ENCODE data around the gene CDH13.

Gene CDH13

DNA sequence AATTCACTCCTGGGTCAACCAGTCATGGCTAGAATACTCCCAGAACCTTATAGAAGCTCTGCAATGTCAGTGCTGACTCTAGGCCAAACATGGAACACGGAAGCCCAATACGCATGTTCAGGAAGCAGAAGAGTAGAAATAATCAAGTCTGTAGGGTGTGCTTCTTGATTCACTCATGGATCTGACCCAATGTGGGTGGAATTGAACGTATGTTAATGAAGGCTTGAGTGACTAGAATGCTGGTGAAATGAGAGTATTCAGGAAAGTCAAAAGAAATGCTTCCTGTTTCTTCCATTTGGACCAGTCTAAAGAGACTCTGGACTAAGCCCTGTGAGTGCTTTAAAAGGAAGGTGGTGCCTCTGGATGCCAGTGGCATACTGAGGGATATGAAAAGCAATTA, 395.0 kb downstream of the CDH13 start:
- H3K4me3 ChIP-seq (replicated peaks; ENCODE audit: low read depth, low read length) = no peak overlapping the region
- TF ChIP-seq, protein P1, sequence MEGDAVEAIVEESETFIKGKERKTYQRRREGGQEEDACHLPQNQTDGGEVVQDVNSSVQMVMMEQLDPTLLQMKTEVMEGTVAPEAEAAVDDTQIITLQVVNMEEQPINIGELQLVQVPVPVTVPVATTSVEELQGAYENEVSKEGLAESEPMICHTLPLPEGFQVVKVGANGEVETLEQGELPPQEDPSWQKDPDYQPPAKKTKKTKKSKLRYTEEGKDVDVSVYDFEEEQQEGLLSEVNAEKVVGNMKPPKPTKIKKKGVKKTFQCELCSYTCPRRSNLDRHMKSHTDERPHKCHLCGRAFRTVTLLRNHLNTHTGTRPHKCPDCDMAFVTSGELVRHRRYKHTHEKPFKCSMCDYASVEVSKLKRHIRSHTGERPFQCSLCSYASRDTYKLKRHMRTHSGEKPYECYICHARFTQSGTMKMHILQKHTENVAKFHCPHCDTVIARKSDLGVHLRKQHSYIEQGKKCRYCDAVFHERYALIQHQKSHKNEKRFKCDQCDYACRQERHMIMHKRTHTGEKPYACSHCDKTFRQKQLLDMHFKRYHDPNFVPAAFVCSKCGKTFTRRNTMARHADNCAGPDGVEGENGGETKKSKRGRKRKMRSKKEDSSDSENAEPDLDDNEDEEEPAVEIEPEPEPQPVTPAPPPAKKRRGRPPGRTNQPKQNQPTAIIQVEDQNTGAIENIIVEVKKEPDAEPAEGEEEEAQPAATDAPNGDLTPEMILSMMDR (IDR thresholded peaks at IDR 0.05; ENCODE audit: low read length, missing control alignments) = no peak
- DNase-seq (ENCODE audit: low read depth) = no peak

DNA sequence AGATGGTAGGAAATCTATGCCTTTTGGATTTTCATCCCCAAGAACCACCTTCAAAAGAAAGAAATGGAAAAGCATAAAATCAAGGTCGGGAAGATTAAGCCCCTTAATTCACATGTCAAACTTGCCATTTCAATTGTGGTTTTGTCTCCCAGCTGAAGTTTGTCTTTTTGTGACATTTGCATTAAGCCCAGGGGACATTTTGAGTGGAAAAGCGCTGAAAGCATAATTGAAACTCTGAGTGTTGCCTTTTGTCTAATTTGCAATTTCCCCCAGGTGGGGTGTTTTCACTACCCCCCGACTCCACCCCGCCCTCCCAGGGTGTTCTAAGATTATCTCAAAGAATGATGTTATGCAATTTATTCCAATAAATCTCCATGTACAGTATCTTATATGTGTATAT, 396.2 kb downstream of the CDH13 start:
- TF ChIP-seq, protein P1 (IDR thresholded peaks at IDR 0.05; ENCODE audit: low read length, missing control alignments) = no peak
- no peak overlapping the region for H3K4me3 ChIP-seq (replicated peaks; ENCODE audit: low read depth, low read length)
- DNase-seq (ENCODE audit: low read depth) = no peak

DNA sequence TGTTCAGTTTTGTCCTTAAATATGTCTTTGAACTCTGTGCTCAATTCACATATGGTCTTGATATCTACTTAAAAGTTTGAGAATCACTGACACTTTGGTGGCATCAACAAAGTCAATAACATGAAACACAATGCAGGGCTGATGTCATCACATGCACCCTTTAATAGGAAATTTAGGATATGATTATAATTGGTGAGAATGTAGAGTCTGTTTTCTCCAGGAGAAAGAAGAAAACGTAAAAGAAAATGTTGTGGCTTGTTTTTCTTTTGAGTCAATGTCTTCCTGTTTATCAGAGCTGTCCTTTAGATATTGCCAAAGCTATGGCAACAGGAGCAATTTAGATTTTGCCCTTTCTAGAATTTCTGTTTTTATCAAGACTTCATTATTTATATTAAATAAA, 396.9 kb downstream of the CDH13 start:
- DNase-seq (ENCODE audit: low read depth) = peak; percentile 29
- H3K4me3 ChIP-seq (replicated peaks; ENCODE audit: low read depth, low read length) = no peak overlapping the region
- TF ChIP-seq, protein P1 (IDR thresholded peaks at IDR 0.05; ENCODE audit: low read length, missing control alignments) = no peak

DNA sequence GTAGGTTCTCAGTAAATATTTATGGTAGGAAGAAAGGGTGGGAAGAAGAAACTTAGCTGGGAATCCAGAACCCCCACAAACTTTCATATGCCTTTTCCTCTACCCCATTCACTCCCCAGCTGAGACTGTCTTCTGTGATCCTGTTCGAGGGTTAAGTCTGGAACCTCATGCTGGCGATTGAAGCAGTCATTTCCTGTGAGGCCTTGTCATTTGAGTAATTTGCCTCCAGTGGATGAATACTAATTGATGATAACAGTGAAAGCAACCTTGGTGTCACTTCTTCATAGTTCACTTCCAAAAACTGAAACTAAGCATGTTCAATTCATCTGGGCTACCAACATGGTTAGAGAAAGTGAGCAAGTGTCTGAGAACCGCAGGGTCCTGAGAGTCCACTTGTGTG, 401.2 kb downstream of the CDH13 start:
- H3K4me3 ChIP-seq (replicated peaks; ENCODE audit: low read depth, low read length) = no peak overlapping the region
- no peak for DNase-seq (ENCODE audit: low read depth)
- TF ChIP-seq, protein P1 (IDR thresholded peaks at IDR 0.05; ENCODE audit: low read length, missing control alignments) = no peak

DNA sequence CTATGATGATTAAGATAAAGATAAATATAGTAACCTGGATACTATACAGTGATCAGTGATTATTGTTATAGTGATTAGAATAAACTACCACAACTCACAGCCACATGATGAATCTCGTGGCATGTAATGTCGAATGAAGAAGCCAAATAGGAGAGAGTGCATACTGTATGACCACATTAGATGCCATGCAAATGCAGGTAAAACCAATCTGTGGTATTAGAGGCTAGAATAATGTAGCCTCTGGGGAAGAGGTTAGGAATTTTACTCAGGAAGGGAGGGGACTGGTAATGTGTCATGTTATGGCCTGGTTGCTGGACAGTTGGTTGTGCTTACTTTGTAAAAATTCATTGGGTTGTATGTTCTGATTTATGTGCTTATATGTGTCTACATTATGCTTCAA, 402.7 kb downstream of the CDH13 start:
- DNase-seq (ENCODE audit: low read depth) = no peak
- no peak overlapping the region for H3K4me3 ChIP-seq (replicated peaks; ENCODE audit: low read depth, low read length)
- TF ChIP-seq, protein P1 (IDR thresholded peaks at IDR 0.05; ENCODE audit: low read length, missing control alignments) = no peak

DNA sequence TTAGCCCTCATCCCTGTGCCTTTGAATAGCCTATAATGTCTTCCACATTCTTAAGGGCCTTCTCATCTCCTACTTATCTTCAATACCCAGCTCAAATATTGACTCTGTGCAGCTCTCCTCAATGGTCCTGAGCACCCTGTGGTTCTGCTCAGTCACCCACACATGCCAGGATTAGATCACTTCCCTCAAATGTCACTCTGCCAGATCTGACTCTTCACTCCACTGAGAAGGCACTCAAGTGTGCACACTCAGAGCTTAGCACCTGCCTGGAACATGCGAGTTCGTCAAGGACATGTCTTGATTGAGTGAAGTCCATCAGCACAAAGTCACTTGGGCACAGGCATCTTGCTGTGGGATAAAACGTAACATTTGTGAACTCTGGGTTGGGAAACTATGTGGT, 404.8 kb downstream of the CDH13 start:
- TF ChIP-seq, protein P1 (IDR thresholded peaks at IDR 0.05; ENCODE audit: low read length, missing control alignments) = no peak
- H3K4me3 ChIP-seq (replicated peaks; ENCODE audit: low read depth, low read length) = no peak overlapping the region
- no peak for DNase-seq (ENCODE audit: low read depth)

DNA sequence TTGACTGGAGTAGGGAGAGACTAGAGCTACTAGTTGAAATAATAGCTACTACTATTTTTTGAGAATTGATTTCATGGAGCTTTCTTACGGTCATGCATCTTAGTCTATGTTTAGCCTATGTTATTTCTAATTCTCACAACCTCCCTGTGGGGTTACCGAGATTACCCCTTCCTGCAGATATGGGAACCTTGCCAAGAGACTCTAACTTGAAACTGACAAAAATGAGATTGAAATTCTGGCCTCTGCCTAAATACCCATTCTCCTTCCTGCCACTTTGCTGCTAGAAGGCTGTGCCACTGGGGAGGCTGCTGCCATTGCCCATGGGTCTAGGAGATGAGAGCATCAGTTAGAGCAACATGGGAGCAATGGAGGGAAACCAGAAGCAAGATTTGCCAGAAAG, 410.3 kb downstream of the CDH13 start:
- TF ChIP-seq, protein P1 (IDR thresholded peaks at IDR 0.05; ENCODE audit: low read length, missing control alignments) = no peak
- no peak for DNase-seq (ENCODE audit: low read depth)

More for the DNA sequence above, 410.3 kb downstream of the CDH13 start:
- no peak overlapping the region for H3K4me3 ChIP-seq (replicated peaks; ENCODE audit: low read depth, low read length)

Measured in fibroblast of pulmonary artery (primary cell).